ENCODE measurements around the gene DIO3. TPM values are rescaled to one million over a fixed set of nuclear protein-coding genes. Genes with fewer than 3 reads are reported as not detected.

DIO3 gene
- total RNA-seq, 1 experiment from 2014 or later = not detected

DNA sequence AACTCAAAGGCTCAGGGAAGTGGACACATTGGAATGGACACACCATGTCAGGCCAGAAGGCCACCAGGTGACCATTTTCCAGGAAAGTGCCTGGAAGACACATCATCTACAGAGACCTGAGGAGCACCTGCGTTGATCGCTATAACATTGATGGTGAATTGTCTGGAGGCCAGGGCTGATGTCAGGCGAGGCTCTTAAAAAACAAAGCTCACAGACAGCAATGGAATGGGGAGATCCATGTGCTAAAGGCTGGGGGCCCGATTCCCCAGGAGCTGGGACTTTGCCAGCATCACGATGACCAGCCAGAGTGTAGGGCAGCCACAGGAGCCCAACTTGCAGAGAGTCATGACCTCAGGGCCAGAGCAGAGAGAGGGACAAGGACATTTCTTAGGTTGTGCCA, 30.3 kb downstream of the DIO3 start:
- Histone ChIP-seq H3K4me3 (ENCODE audit: low read length) (no peak overlapping the region), H3K4me2 (ENCODE audit: low read depth, low read length, poor library complexity, severe bottlenecking) (no peak overlapping the region), H4K20me1 (ENCODE audit: insufficient read depth, low read depth, low read length) (no peaks in the 10 kb centered on the region), H3K9me3 (ENCODE audit: low read length) (peaks cover 2% of the 10 kb centered on the region), H2AFZ (ENCODE audit: low read length) (no peak overlapping the region), H3K79me2 (ENCODE audit: low read length) (no peaks in the 10 kb centered on the region), H3K9ac (ENCODE audit: low read length) (no peak overlapping the region), H3K27ac (ENCODE audit: low read length) (no peak overlapping the region), H3K27me3 (ENCODE audit: low read length) (no peaks in the 10 kb centered on the region), H3K4me1 (ENCODE audit: low read length) (peaks cover 3% of the 10 kb centered on the region), H3K9me2 (replicated peaks; ENCODE audit: insufficient read depth, low read length) (no peaks in the 10 kb centered on the region), H3K36me3 (ENCODE audit: insufficient read depth, low read length) (peaks cover 2% of the 10 kb centered on the region; the same call in 1 of the 2 replicates)
- DNase-seq = no peak

DNA sequence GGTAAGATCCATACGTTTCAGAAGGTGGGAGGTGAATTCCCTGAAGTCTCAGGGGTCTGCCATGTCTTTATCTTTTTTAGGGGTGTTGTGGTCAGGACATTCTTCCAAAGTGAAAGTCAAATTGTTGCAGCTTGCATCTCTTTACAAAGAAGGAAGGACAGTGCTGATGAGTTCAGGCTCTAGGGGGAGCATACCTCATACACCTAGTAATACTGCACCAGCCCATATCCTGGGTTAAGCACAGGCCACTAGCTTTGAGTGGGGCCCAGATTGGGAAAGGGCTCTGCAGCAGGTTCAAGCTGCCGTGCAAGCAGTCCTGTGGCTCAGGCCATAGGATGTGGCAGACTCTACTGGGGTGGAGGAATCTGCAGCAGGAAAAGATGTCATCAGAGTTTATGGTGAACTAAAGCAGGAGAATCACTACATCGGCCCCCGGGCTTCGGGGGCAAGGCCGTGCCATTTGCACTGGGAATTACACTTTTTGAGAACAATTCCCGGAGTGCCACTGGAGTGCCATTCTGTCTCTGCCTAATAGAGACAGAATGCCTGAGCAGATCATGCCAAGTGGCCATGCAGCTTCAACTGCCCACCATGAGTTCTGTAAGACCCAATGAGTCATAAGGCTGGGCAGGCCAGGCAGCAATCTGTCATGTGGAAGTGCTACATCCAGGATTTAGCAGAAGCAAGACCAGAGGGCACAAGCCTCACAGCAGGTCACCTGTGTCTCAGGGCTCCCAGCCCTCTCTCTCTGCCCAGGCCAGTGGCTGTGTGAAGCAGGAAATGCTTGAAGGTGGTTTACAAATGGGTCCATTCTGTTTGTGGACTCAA, 32.3 kb downstream of the DIO3 start:
- Histone ChIP-seq H3K36me3 (ENCODE audit: insufficient read depth, low read length) (peaks cover 4% of the 10 kb centered on the region; the same call in 1 of the 2 replicates), H3K9me3 (ENCODE audit: low read length) (peaks cover 7% of the 10 kb centered on the region), H3K27me3 (ENCODE audit: low read length) (no peaks in the 10 kb centered on the region), H3K79me2 (ENCODE audit: low read length) (no peaks in the 10 kb centered on the region), H3K27ac (ENCODE audit: low read length) (no peak overlapping the region), H2AFZ (ENCODE audit: low read length) (no peak overlapping the region), H4K20me1 (ENCODE audit: insufficient read depth, low read depth, low read length) (no peaks in the 10 kb centered on the region), H3K4me2 (ENCODE audit: low read depth, low read length, poor library complexity, severe bottlenecking) (no peak overlapping the region), H3K9ac (ENCODE audit: low read length) (no peak overlapping the region), H3K9me2 (replicated peaks; ENCODE audit: insufficient read depth, low read length) (no peaks in the 10 kb centered on the region), H3K4me1 (ENCODE audit: low read length) (peaks cover 6% of the 10 kb centered on the region), H3K4me3 (ENCODE audit: low read length) (no peak overlapping the region)
- no peak for DNase-seq

DNA sequence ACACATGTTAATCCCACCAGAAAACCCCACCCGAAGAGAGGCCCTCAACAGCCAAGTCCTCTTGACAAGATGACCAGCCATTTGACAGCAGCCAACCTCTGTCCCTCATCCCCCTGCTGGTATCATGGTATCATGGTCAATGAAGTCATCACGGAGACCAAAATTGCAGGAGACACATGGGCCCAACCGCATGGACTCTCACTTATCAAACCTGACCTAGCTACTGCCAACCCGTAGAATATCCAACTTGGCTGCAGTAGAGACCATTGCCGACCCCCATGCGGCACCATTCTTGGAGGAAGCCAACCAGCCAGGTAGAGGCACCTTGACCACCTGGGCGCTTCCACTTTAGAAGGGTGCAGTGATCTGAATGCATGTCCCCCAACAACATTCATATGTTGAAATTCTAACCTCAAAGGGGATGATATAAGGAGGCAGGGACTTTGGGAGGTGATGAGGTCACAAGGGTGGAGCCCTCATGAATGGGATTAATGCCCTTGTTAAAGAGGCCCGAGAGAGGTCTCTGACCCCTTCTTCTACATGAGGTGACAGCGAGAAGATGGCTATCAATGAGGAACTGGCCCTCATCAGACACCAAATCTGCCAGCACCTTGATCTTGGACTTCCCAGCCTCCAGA, 33.3 kb downstream of the DIO3 start:
- Histone ChIP-seq H3K27ac (ENCODE audit: low read length) (no peak overlapping the region), H3K27me3 (ENCODE audit: low read length) (no peaks in the 10 kb centered on the region), H3K4me1 (ENCODE audit: low read length) (peaks cover 6% of the 10 kb centered on the region), H3K9me3 (ENCODE audit: low read length) (peaks cover 7% of the 10 kb centered on the region), H3K4me3 (ENCODE audit: low read length) (no peak overlapping the region), H4K20me1 (ENCODE audit: insufficient read depth, low read depth, low read length) (no peaks in the 10 kb centered on the region), H3K36me3 (ENCODE audit: insufficient read depth, low read length) (peaks cover 4% of the 10 kb centered on the region; the same call in 1 of the 2 replicates), H2AFZ (ENCODE audit: low read length) (no peak overlapping the region), H3K9me2 (replicated peaks; ENCODE audit: insufficient read depth, low read length) (no peaks in the 10 kb centered on the region), H3K4me2 (ENCODE audit: low read depth, low read length, poor library complexity, severe bottlenecking) (no peak overlapping the region), H3K9ac (ENCODE audit: low read length) (no peak overlapping the region), H3K79me2 (ENCODE audit: low read length) (no peaks in the 10 kb centered on the region)
- DNase-seq = no peak

DNA sequence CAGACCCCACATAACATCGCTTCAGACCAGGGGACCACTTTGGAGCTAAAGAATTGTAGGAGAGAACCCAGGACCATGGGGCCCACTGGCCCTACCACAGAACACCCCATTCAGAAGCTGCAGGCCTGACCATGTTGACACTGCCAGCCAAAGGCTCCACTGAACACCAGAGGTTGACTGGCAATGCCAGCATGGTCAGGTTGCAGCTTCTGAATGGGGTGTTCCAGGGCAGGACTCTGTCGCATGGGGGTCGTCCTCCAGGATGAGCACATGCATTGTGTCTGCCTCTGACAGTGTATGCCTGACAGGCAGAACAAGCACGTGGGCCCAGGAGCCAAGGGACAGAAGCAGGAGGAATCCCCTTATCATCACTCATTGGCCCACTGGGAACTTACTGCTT, 34.1 kb downstream of the DIO3 start:
- no peaks in the 10 kb centered on the region for H3K27me3 ChIP-seq (ENCODE audit: low read length)
- H3K4me2 ChIP-seq (ENCODE audit: low read depth, low read length, poor library complexity, severe bottlenecking) = no peak overlapping the region
- H3K36me3 ChIP-seq (ENCODE audit: insufficient read depth, low read length) = peaks cover 4% of the 10 kb centered on the region; the same call in 1 of the 2 replicates
- no peak overlapping the region for H3K27ac ChIP-seq (ENCODE audit: low read length)
- DNase-seq = no peak
- no peaks in the 10 kb centered on the region for H4K20me1 ChIP-seq (ENCODE audit: insufficient read depth, low read depth, low read length)
- H3K9me2 ChIP-seq (replicated peaks; ENCODE audit: insufficient read depth, low read length) = no peaks in the 10 kb centered on the region
- peaks cover 7% of the 10 kb centered on the region for H3K9me3 ChIP-seq (ENCODE audit: low read length)
- H3K4me3 ChIP-seq (ENCODE audit: low read length) = no peak overlapping the region
- no peak overlapping the region for H3K9ac ChIP-seq (ENCODE audit: low read length)
- H3K4me1 ChIP-seq (ENCODE audit: low read length) = peaks cover 6% of the 10 kb centered on the region
- H3K79me2 ChIP-seq (ENCODE audit: low read length) = no peaks in the 10 kb centered on the region
- H2AFZ ChIP-seq (ENCODE audit: low read length) = no peak overlapping the region

DNA sequence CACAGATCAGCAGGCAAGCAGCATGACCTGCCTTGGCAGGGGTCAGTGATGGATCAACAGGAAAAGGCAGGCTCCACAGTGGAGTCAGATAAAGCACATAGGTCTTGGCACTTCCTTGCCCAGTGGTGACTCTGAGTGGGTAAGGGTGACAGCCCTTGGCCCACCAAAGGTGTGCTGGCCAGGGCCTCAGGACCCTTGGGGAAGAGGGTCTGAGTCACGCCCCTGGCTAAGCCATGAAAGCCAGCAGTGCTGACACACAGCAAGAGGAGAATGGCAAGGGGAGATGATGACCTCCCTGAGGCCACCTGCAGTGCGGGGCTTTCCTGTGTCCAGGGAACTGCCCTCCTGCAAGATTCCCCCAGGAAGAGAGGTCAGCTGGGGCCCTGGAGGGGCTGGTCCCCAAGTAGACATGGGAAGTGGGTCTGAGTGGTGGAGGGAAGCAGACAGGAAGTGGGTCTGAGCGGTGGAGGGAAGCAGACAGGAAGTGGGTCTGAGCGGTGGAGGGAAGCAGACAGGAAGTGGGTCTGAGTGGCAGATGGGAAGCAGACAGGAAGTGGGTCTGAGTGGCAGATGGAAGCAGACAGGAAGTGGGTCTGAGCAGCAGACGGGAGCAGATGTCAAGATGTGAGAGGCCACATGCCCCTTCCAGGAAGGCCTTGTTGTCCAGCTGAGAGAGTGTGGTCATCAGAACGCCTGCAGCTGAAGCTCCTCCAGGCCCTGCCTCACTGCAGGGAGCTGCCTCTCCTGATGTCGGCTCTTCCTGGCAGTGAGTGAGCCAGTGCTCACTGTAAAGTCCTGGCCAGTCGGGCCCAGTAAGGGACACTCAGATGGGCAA, 34.8 kb downstream of the DIO3 start:
- no peaks in the 10 kb centered on the region for H3K27me3 ChIP-seq (ENCODE audit: low read length)
- no peaks in the 10 kb centered on the region for H3K9me2 ChIP-seq (replicated peaks; ENCODE audit: insufficient read depth, low read length)
- no peaks in the 10 kb centered on the region for H3K79me2 ChIP-seq (ENCODE audit: low read length)
- H4K20me1 ChIP-seq (ENCODE audit: insufficient read depth, low read depth, low read length) = no peaks in the 10 kb centered on the region
- H3K36me3 ChIP-seq (ENCODE audit: insufficient read depth, low read length) = peaks cover 4% of the 10 kb centered on the region; the same call in 1 of the 2 replicates
- no peak overlapping the region for H3K27ac ChIP-seq (ENCODE audit: low read length)
- peak; percentile 89 for DNase-seq
- peaks cover 7% of the 10 kb centered on the region for H3K9me3 ChIP-seq (ENCODE audit: low read length)
- peaks cover 6% of the 10 kb centered on the region for H3K4me1 ChIP-seq (ENCODE audit: low read length)
- H2AFZ ChIP-seq (ENCODE audit: low read length) = peak overlapping the region; percentile 97
- peak overlapping the region; percentile 15 for H3K4me2 ChIP-seq (ENCODE audit: low read depth, low read length, poor library complexity, severe bottlenecking)
- peak overlapping the region; percentile 59 for H3K4me3 ChIP-seq (ENCODE audit: low read length)
- no peak overlapping the region for H3K9ac ChIP-seq (ENCODE audit: low read length)

DNA sequence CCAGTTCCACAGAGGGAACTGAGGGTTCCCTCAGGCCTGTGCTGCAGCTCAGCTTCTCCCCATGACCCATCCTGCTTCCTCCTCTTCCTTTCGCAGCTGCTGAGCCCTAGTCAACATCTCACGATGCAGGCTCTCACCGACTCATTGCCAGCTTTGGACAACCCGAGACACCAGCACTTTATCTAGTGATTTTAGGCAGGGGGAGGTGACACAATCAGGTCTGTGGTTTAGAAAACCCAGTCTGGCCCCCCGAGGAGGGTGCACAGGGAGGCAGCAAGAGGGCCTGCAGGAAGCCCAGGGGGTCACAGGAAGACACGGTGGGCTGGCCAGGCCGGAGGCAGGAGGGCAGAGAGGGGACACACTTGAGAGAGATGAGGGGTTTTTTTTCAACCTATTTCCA, 35.4 kb downstream of the DIO3 start:
- Histone ChIP-seq H3K36me3 (ENCODE audit: insufficient read depth, low read length) (peaks cover 4% of the 10 kb centered on the region; the same call in 1 of the 2 replicates), H3K4me1 (ENCODE audit: low read length) (peaks cover 6% of the 10 kb centered on the region), H3K4me3 (ENCODE audit: low read length) (peak overlapping the region; percentile 59), H3K79me2 (ENCODE audit: low read length) (no peaks in the 10 kb centered on the region), H3K9me2 (replicated peaks; ENCODE audit: insufficient read depth, low read length) (no peaks in the 10 kb centered on the region), H2AFZ (ENCODE audit: low read length) (peak overlapping the region; percentile 97), H3K9ac (ENCODE audit: low read length) (no peak overlapping the region), H4K20me1 (ENCODE audit: insufficient read depth, low read depth, low read length) (no peaks in the 10 kb centered on the region), H3K4me2 (ENCODE audit: low read depth, low read length, poor library complexity, severe bottlenecking) (peak overlapping the region; percentile 15), H3K9me3 (ENCODE audit: low read length) (peaks cover 7% of the 10 kb centered on the region), H3K27ac (ENCODE audit: low read length) (no peak overlapping the region), H3K27me3 (ENCODE audit: low read length) (no peaks in the 10 kb centered on the region)
- DNase-seq = no peak

DNA sequence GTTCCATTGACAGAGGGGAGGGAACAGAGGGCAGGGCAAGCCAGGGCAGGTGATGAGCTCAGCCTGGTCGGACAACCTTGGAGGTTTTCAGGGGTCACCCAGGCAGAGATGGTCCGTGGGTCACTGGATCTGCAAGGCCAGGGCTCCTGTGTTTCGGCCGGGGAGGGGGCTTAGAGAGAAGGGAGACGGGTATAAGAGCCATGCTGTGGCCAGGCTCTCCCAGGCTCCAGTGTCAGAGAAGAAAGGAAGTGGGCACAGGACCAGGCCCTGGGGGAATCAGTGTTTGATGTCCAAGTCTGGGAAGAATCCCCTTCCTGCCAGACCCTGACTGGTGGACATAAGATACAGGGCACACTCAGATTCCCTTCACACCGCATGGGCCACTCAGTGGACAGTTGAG, 36.9 kb downstream of the DIO3 start:
- Histone ChIP-seq H3K4me3 (ENCODE audit: low read length) (no peak overlapping the region), H3K27ac (ENCODE audit: low read length) (no peak overlapping the region), H3K9me2 (replicated peaks; ENCODE audit: insufficient read depth, low read length) (no peaks in the 10 kb centered on the region), H3K4me2 (ENCODE audit: low read depth, low read length, poor library complexity, severe bottlenecking) (no peak overlapping the region), H3K36me3 (ENCODE audit: insufficient read depth, low read length) (peaks cover 4% of the 10 kb centered on the region; the same call in 1 of the 2 replicates), H3K27me3 (ENCODE audit: low read length) (no peaks in the 10 kb centered on the region), H3K4me1 (ENCODE audit: low read length) (peaks cover 6% of the 10 kb centered on the region), H3K9me3 (ENCODE audit: low read length) (peaks cover 7% of the 10 kb centered on the region), H3K9ac (ENCODE audit: low read length) (no peak overlapping the region), H2AFZ (ENCODE audit: low read length) (no peak overlapping the region), H3K79me2 (ENCODE audit: low read length) (no peaks in the 10 kb centered on the region), H4K20me1 (ENCODE audit: insufficient read depth, low read depth, low read length) (no peaks in the 10 kb centered on the region)
- DNase-seq = no peak

All from Karpas-422 (cell line).